HEK293 (cell line): ENCODE results near the gene PPP5C.

Experiments used
- CTCF ChIA-PET: fragments of 350-600 bp; formaldehyde crosslinking; extraction: SDS; loops from one replicate; lab custom pipeline; 2021; ENCODE audit warnings: antibody characterized with exemption; lab: Yijun Ruan, JAX
- POLR2A ChIA-PET: fragments of 300-600 bp; formaldehyde crosslinking; extraction: SDS; loops from one replicate; lab custom pipeline; 2020; ENCODE audit warnings: antibody characterized with exemption, inconsistent platforms; lab: Yijun Ruan, JAX
- H3K27ac ChIP-seq: fragments of 200-500 bp; sonication (Bioruptor generic); 2 replicates; pipeline ENCODE4 v1.5.1; 2014; ENCODE audit warnings: low read depth, low read length, control low read depth, inconsistent platforms; ENCODE audit errors: extremely low read depth
- H3K36me3 ChIP-seq, 2 experiments: fragments of 200-500 bp in 1 of 2; sonication (Bioruptor generic) in 1 of 2; 1 replicate in 1 of 2; 2 replicates in 1 of 2; pipeline ENCODE4 v1.5.1; 2014 to 2017; ENCODE audit warnings: inconsistent platforms in 2 of 2, low read length in 2 of 2; ENCODE audit not compliant: control insufficient read depth in 2 of 2, insufficient read depth in 1 of 2
- H3K4me1 ChIP-seq: fragments of 200-500 bp; sonication (Bioruptor generic); 2 replicates; pipeline ENCODE4 v1.5.1; 2014; ENCODE audit warnings: mild to moderate bottlenecking, low read length, inconsistent platforms; ENCODE audit not compliant: control insufficient read depth, insufficient read depth
- H3K4me3 ChIP-seq: 2 replicates; pipeline ENCODE4 v1.5.1; 2011; ENCODE audit warnings: low read depth, mild to moderate bottlenecking, control low read depth, low read length, moderate library complexity
- H3K9me3 ChIP-seq: fragments of 200-500 bp; sonication (Bioruptor generic); 2 replicates; pipeline ENCODE4 v1.5.1; 2014; ENCODE audit warnings: low read depth, low read length, inconsistent platforms; ENCODE audit not compliant: control insufficient read depth, insufficient read depth
- GFI1B ChIP-seq: fragments of 450-650 bp; formaldehyde crosslinking; IDR thresholded peaks from 2 replicates; pipeline ENCODE4 v1.5.1; 2016; ENCODE audit warnings: missing biosample characterization, missing genetic modification characterization
- GLIS1 ChIP-seq: fragments of 450-650 bp; formaldehyde crosslinking; IDR thresholded peaks from 2 replicates; pipeline ENCODE4 v1.5.1; 2016; ENCODE audit warnings: missing biosample characterization, missing genetic modification characterization
- GLIS2 ChIP-seq: fragments of 450-650 bp; formaldehyde crosslinking; IDR thresholded peaks from 2 replicates; pipeline ENCODE4 v1.5.1; 2016; ENCODE audit warnings: missing biosample characterization, missing genetic modification characterization
- OSR2 ChIP-seq: fragments of 450-650 bp; formaldehyde crosslinking; IDR thresholded peaks from 2 replicates; pipeline ENCODE4 v1.5.1; 2016; ENCODE audit warnings: missing biosample characterization, missing genetic modification characterization
- PRDM6 ChIP-seq: fragments of 450-650 bp; formaldehyde crosslinking; IDR thresholded peaks from 2 replicates; pipeline ENCODE4 v1.5.1; 2017; ENCODE audit warnings: missing biosample characterization, missing genetic modification characterization
- SCRT1 ChIP-seq: fragments of 450-650 bp; formaldehyde crosslinking; IDR thresholded peaks from 2 replicates; pipeline ENCODE4 v1.5.1; 2016; ENCODE audit warnings: missing biosample characterization, missing genetic modification characterization, borderline replicate concordance
- SCRT2 ChIP-seq: fragments of 450-650 bp; formaldehyde crosslinking; IDR thresholded peaks from 2 replicates; pipeline ENCODE4 v1.5.1; 2016; ENCODE audit warnings: missing biosample characterization, missing genetic modification characterization
- ZFP37 ChIP-seq: fragments of 450-650 bp; formaldehyde crosslinking; IDR thresholded peaks from 2 replicates; pipeline ENCODE4 v1.5.1; 2016; ENCODE audit warnings: missing biosample characterization, missing genetic modification characterization
- ZFP69B ChIP-seq: fragments of 450-650 bp; formaldehyde crosslinking; IDR thresholded peaks from 2 replicates; pipeline ENCODE4 v1.5.1; 2016; ENCODE audit warnings: missing biosample characterization, missing genetic modification characterization
- ZNF10 ChIP-seq: fragments of 450-650 bp; formaldehyde crosslinking; IDR thresholded peaks from 2 replicates; pipeline ENCODE4 v1.5.1; 2017; ENCODE audit warnings: missing biosample characterization, missing genetic modification characterization
- ZNF169 ChIP-seq: fragments of 450-650 bp; formaldehyde crosslinking; IDR thresholded peaks from 2 replicates; pipeline ENCODE4 v1.5.1; 2016; ENCODE audit warnings: missing biosample characterization, missing genetic modification characterization
- ZNF223 ChIP-seq: fragments of 450-650 bp; formaldehyde crosslinking; IDR thresholded peaks from 2 replicates; pipeline ENCODE4 v1.5.1; 2016; ENCODE audit warnings: missing biosample characterization, missing genetic modification characterization
- ZNF302 ChIP-seq: fragments of 450-650 bp; formaldehyde crosslinking; IDR thresholded peaks from 2 replicates; pipeline ENCODE4 v1.5.1; 2016; ENCODE audit warnings: missing biosample characterization, missing genetic modification characterization, low read depth
- ZNF433 ChIP-seq: fragments of 450-650 bp; formaldehyde crosslinking; IDR thresholded peaks from 2 replicates; pipeline ENCODE4 v1.5.1; 2016; ENCODE audit warnings: missing biosample characterization, missing genetic modification characterization, low read depth
- ZNF518A ChIP-seq: fragments of 450-650 bp; formaldehyde crosslinking; conservative IDR thresholded peaks from 2 replicates; pipeline ENCODE4 v1.5.1; 2016; ENCODE audit warnings: low read depth, missing biosample characterization, missing genetic modification characterization
- ZNF600 ChIP-seq: fragments of 450-650 bp; formaldehyde crosslinking; IDR thresholded peaks from 2 replicates; pipeline ENCODE4 v1.5.1; 2016; ENCODE audit warnings: missing biosample characterization, missing genetic modification characterization
- ZNF692 ChIP-seq: fragments of 450-650 bp; formaldehyde crosslinking; IDR thresholded peaks from 2 replicates; pipeline ENCODE4 v1.5.1; 2016; ENCODE audit warnings: missing biosample characterization, missing genetic modification characterization

Gene PPP5C

GRCh38 chr19:46392252-46392801 lies 45.4 kb downstream of the PPP5C start:
- POLR2A ChIA-PET, result interaction anchor here (1.3 kb wide), 1 partner anchor 104 kb away, joined by 3 read pairs; the partner anchor contains the start of gene PNMA8B
- CTCF ChIA-PET, result interaction anchor here (0.5 to 6.0 kb wide), 6 partner anchors 10 to 1350 kb away, joined by 3 to 75 read pairs (median 4); no protein-coding TSS in a partner anchor
- H3K36me3 ChIP-seq, result peaks cover 24 to 49% of the 10 kb centered on the region in 2 experiments
- TF ChIP-seq ZNF600 (tag by site-specific recombination), result 0 out of 2 replicates have a peak, but pooled peaks have one; percentile 32
- TF ChIP-seq ZNF302 (tag by site-specific recombination), result no peak
- H3K27ac ChIP-seq, result no peak overlapping the region
- no peaks in the 10 kb centered on the region for H3K9me3 ChIP-seq
- no peak overlapping the region for H3K4me3 ChIP-seq
- no peaks in the 10 kb centered on the region for H3K4me1 ChIP-seq

GRCh38 chr19:46392837-46393236 lies 46.0 kb downstream of the PPP5C start:
- Histone ChIP-seq H3K4me3 (no peak overlapping the region), H3K4me1 (no peaks in the 10 kb centered on the region), H3K27ac (no peak overlapping the region), H3K36me3 (peaks cover 24 to 44% of the 10 kb centered on the region in 2 experiments), H3K9me3 (no peaks in the 10 kb centered on the region)
- ChIA-PET CTCF (interaction anchor here (6.0 kb wide), 1 partner anchor 110 kb away, joined by 75 read pairs; no protein-coding TSS in a partner anchor), POLR2A (no interaction called here)
- no peak for TF ChIP-seq ZFP37 (tag by site-specific recombination)
- TF ChIP-seq ZNF223 (tag by site-specific recombination), result no peak
- no peak for TF ChIP-seq OSR2 (tag by site-specific recombination)
- TF ChIP-seq GFI1B, result no peak
- no peak for TF ChIP-seq ZNF518A (tag by site-specific recombination)
- TF ChIP-seq ZNF433 (tag by site-specific recombination), result no peak

- no peaks in the 10 kb centered on the region for H3K4me1 ChIP-seq
- TF ChIP-seq GLIS2 (tag by site-specific recombination) (peak; percentile 49), SCRT1 (tag by site-specific recombination) (0 out of 2 replicates have a peak, but pooled peaks have one; percentile 45), SCRT2 (tag by site-specific recombination) (peak; percentile 60), ZNF169 (tag by site-specific recombination) (no peak), ZNF692 (tag by site-specific recombination) (0 out of 2 replicates have a peak, but pooled peaks have one; percentile 30), GLIS1 (peak; percentile 95), ZNF10 (no peak), ZFP69B (tag by site-specific recombination) (peak; percentile 13; the same call in 1 of the 2 replicates), PRDM6 (tag by site-specific recombination) (no peak)
- H3K9me3 ChIP-seq, result no peaks in the 10 kb centered on the region
- peaks cover 19 to 35% of the 10 kb centered on the region in 2 experiments for H3K36me3 ChIP-seq
- H3K27ac ChIP-seq, result no peak overlapping the region
- ChIA-PET CTCF (interaction anchor here (0.6 to 6.0 kb wide), 10 partner anchors 46 to 364 kb away, joined by 3 to 75 read pairs (median 13); partner anchors contain the start of gene PPP5C), POLR2A (interaction anchor here (1.5 kb wide), 2 partner anchors 20 to 46 kb away, joined by 7 to 8 read pairs; partner anchors contain the start of gene CCDC8)
- H3K4me3 ChIP-seq, result no peak overlapping the region
Observed at GRCh38 chr19:46393456-46394401, 46.8 kb downstream of the PPP5C start.
